ENCODE results near the gene PLEKHG4B.

DNA sequence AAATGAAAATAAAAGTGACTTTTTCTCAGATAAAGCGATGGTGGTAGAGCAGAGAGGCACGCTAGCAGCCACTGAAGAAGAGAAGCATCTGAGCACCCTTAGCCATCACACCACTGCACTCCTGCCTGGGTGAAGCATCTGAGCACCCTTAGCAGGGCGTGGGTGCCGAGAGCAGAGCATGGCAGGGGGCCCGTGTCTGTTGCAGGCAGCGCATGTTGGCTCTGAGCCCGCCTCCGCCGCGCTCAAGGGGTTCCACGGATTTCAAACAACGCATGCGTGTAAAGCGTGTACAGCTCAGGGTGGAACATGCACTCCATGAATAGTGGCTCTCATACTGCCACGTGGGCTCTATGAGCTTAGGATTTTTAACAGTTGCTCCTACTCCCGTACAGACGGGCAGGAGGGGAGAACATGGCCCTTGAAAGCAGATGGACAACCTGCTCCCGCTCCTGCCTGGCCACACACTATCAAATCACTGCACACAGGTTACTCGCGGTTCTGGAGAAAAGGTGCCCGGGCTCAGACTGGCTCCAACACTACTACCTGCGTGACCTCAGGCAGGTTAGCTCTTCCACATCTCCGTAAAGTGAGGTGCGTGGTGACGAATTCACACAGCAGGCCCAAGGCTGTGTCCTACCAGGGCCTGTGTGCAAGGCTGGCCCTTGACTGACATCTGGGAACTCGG, 111.4 kb downstream of the PLEKHG4B start:
- no peak for TF ChIP-seq NFIC (IDR thresholded peaks at IDR 0.05; ENCODE audit: borderline replicate concordance)
- TF ChIP-seq, protein P1, sequence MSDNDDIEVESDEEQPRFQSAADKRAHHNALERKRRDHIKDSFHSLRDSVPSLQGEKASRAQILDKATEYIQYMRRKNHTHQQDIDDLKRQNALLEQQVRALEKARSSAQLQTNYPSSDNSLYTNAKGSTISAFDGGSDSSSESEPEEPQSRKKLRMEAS (IDR thresholded peaks at IDR 0.05; ENCODE audit: low read depth) = no peak
- TF ChIP-seq, protein P2, sequence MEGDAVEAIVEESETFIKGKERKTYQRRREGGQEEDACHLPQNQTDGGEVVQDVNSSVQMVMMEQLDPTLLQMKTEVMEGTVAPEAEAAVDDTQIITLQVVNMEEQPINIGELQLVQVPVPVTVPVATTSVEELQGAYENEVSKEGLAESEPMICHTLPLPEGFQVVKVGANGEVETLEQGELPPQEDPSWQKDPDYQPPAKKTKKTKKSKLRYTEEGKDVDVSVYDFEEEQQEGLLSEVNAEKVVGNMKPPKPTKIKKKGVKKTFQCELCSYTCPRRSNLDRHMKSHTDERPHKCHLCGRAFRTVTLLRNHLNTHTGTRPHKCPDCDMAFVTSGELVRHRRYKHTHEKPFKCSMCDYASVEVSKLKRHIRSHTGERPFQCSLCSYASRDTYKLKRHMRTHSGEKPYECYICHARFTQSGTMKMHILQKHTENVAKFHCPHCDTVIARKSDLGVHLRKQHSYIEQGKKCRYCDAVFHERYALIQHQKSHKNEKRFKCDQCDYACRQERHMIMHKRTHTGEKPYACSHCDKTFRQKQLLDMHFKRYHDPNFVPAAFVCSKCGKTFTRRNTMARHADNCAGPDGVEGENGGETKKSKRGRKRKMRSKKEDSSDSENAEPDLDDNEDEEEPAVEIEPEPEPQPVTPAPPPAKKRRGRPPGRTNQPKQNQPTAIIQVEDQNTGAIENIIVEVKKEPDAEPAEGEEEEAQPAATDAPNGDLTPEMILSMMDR (IDR thresholded peaks at IDR 0.05) = no peak
- TF ChIP-seq ELF1 (IDR thresholded peaks at IDR 0.05) = no peak
- TF ChIP-seq SIN3A (IDR thresholded peaks at IDR 0.05; ENCODE audit: borderline replicate concordance, low read depth, low read length) = no peak
- TF ChIP-seq NRF1 (IDR thresholded peaks at IDR 0.05; ENCODE audit: low read depth, low read length) = no peak
- TF ChIP-seq, protein P3, sequence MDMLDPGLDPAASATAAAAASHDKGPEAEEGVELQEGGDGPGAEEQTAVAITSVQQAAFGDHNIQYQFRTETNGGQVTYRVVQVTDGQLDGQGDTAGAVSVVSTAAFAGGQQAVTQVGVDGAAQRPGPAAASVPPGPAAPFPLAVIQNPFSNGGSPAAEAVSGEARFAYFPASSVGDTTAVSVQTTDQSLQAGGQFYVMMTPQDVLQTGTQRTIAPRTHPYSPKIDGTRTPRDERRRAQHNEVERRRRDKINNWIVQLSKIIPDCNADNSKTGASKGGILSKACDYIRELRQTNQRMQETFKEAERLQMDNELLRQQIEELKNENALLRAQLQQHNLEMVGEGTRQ (IDR thresholded peaks at IDR 0.05; ENCODE audit: borderline replicate concordance, low read depth, low read length) = no peak
- no peak for TF ChIP-seq SMC3 (IDR thresholded peaks at IDR 0.05; ENCODE audit: low read depth, low read length)
- TF ChIP-seq EP300 (IDR thresholded peaks at IDR 0.05; ENCODE audit: borderline replicate concordance in 1 of 2, low read depth in 1 of 2, low read length in 1 of 2) = no peak
- TF ChIP-seq RAD21 (IDR thresholded peaks at IDR 0.05; ENCODE audit: low read length) = no peak
- TF ChIP-seq, protein P4, sequence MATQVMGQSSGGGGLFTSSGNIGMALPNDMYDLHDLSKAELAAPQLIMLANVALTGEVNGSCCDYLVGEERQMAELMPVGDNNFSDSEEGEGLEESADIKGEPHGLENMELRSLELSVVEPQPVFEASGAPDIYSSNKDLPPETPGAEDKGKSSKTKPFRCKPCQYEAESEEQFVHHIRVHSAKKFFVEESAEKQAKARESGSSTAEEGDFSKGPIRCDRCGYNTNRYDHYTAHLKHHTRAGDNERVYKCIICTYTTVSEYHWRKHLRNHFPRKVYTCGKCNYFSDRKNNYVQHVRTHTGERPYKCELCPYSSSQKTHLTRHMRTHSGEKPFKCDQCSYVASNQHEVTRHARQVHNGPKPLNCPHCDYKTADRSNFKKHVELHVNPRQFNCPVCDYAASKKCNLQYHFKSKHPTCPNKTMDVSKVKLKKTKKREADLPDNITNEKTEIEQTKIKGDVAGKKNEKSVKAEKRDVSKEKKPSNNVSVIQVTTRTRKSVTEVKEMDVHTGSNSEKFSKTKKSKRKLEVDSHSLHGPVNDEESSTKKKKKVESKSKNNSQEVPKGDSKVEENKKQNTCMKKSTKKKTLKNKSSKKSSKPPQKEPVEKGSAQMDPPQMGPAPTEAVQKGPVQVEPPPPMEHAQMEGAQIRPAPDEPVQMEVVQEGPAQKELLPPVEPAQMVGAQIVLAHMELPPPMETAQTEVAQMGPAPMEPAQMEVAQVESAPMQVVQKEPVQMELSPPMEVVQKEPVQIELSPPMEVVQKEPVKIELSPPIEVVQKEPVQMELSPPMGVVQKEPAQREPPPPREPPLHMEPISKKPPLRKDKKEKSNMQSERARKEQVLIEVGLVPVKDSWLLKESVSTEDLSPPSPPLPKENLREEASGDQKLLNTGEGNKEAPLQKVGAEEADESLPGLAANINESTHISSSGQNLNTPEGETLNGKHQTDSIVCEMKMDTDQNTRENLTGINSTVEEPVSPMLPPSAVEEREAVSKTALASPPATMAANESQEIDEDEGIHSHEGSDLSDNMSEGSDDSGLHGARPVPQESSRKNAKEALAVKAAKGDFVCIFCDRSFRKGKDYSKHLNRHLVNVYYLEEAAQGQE (IDR thresholded peaks at IDR 0.05; ENCODE audit: low read depth, low read length) = no peak
- TF ChIP-seq MXI1 (IDR thresholded peaks at IDR 0.05; ENCODE audit: low read depth, low read length) = no peak
- TF ChIP-seq CHD2 (IDR thresholded peaks at IDR 0.05; ENCODE audit: low read length, partially characterized antibody) = no peak
- TF ChIP-seq GABPA (IDR thresholded peaks at IDR 0.05; ENCODE audit: low read depth) = no peak

All from SK-N-SH (cell line).